Transverse colon (tissue), 4 donors: ENCODE measurements around the gene CKM. TPM values are rescaled to one million over a fixed set of nuclear protein-coding genes. Genes with fewer than 3 reads are reported as not detected.
"Not testable (repeated sequence)": the region's sequence is repeated elsewhere in the genome, so short reads cannot be mapped to it uniquely, and the experiment has no call there.

Experiments used
- DNase-seq: peaks from one replicate; pipeline ENCODE4 v3.0.0-alpha.2; 2019
- H3K27ac ChIP-seq, 4 donors: fragments of 200-600 bp; sonication (generic); 2 replicates each; pipeline ENCODE4 v1.5.1; 2016 to 2018; ENCODE audit warnings: inconsistent platforms in 4 of 4
- H3K27me3 ChIP-seq: fragments of 200-600 bp; sonication (generic); 2 replicates; pipeline ENCODE4 v1.5.1; 2017; ENCODE audit warnings: inconsistent platforms
- H3K36me3 ChIP-seq, 4 donors: fragments of 200-600 bp; sonication (generic); 2 replicates each; pipeline ENCODE4 v1.5.1; 2017 to 2019; ENCODE audit warnings: inconsistent platforms in 4 of 4
- H3K4me1 ChIP-seq, 4 donors: fragments of 200-600 bp; sonication (generic); 2 replicates each; pipeline ENCODE4 v1.5.1; 2017 to 2020; ENCODE audit warnings: inconsistent platforms in 4 of 4
- H3K4me3 ChIP-seq, 4 donors: fragments of 200-600 bp; sonication (generic); 1 replicate in 1 of 4; 2 replicates in 3 of 4; pipeline versions ENCODE4 v1.5.1 to v1.6.1; 2017 to 2019; ENCODE audit warnings: inconsistent platforms in 4 of 4
- H3K9me3 ChIP-seq, 2 donors: fragments of 200-600 bp; sonication (generic); 2 replicates each; pipeline ENCODE4 v1.5.1; 2017 to 2019; ENCODE audit warnings: inconsistent platforms in 2 of 2
- EP300 ChIP-seq: sonication (generic); formaldehyde crosslinking; IDR thresholded peaks from one replicate; pipeline ENCODE4 v1.6.1; 2017; ENCODE audit warnings: antibody characterized with exemption, low read depth
- POLR2A ChIP-seq: fragments of 450-650 bp; IDR thresholded peaks from one replicate; pipeline ENCODE4 v1.6.1; 2016; ENCODE audit warnings: antibody characterized with exemption, mild to moderate bottlenecking, moderate library complexity
- POLR2AphosphoS5 ChIP-seq, 3 donors: sonication (generic); formaldehyde crosslinking; IDR thresholded peaks; one replicate each; pipeline ENCODE4 v1.6.1; 2016; ENCODE audit warnings: antibody characterized with exemption in 3 of 3
- WGBS, 2 donors: methylation state at CpG; one replicate each; pipeline ENCODE4 v1.1.5; 2018; ENCODE audit warnings: low coverage in 1 of 2; 5-methylcytosine and 5-hydroxymethylcytosine counted together
- in situ Hi-C, 4 donors: fragments of 200-750 bp; cut with MboI; loops; one replicate each; pipeline versions ENCODE4 v1.15.0 to v1.15.1; 2017; ENCODE audit warnings: low sequenced_read_pairs in 3 of 4, low pct_ligation_motif_present in 1 of 4, low pct_unique_long_range_greater_than_20kb in 1 of 4
- intact Hi-C: fragments of 100-400 bp; cut with DNase I; formaldehyde crosslinking; loops from one replicate; pipeline ENCODE4 v1.15.1; 2023; ENCODE audit warnings: low total_unique reads
- total RNA-seq, 4 donors: library from RNA; depleted of rRNA; stranded (reverse); fragments of >200 nt; gene quantifications; one replicate each; pipeline ENCODE4 v1.1.0, GENCODE V29; 2016
- TF ChIP-seq, protein P1 (sequence below), 5 experiments: fragments of 200-600 bp in 3 of 5; fragments of 450-650 bp in 2 of 5; sonication (generic) in 3 of 5; IDR thresholded peaks; 1 replicate in 2 of 5; 2 replicates in 3 of 5; pipeline ENCODE4 v1.5.1; 2016 to 2017; ENCODE audit warnings: antibody characterized with exemption in 5 of 5, inconsistent platforms in 3 of 5, mild to moderate bottlenecking in 2 of 5, moderate library complexity in 1 of 5

The CKM gene
- total RNA-seq, 4 donors from 2014 or later = 4.0 to 32.2 (median 27.9) TPM; not detected in 1

DNA sequence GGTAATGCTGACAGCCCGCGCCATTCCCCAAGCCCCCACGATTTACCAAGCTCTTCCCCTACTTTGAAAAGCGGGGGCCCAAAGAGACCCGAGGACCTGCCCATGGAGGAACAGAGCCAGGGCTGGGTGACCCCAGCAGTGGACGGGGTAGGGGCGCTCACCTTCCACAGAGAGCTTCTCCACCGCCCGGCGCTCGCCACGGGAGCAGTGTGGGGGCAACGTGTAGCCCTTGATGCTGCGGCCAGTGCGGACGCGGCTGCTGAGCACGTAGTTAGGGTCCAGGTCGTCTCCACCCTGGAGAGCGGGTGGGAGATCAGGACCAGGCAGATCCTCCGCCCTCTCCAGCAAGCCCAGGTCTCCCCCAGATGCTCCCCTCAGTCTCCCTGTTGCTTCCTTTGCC, 7.4 kb downstream of the CKM start:
- TF ChIP-seq EP300 (no peak), POLR2AphosphoS5 (IDR thresholded peaks at IDR 0.05) (no peak), POLR2A (no peak)
- TF ChIP-seq, protein P1, sequence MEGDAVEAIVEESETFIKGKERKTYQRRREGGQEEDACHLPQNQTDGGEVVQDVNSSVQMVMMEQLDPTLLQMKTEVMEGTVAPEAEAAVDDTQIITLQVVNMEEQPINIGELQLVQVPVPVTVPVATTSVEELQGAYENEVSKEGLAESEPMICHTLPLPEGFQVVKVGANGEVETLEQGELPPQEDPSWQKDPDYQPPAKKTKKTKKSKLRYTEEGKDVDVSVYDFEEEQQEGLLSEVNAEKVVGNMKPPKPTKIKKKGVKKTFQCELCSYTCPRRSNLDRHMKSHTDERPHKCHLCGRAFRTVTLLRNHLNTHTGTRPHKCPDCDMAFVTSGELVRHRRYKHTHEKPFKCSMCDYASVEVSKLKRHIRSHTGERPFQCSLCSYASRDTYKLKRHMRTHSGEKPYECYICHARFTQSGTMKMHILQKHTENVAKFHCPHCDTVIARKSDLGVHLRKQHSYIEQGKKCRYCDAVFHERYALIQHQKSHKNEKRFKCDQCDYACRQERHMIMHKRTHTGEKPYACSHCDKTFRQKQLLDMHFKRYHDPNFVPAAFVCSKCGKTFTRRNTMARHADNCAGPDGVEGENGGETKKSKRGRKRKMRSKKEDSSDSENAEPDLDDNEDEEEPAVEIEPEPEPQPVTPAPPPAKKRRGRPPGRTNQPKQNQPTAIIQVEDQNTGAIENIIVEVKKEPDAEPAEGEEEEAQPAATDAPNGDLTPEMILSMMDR (IDR thresholded peaks at IDR 0.05) = no peak
- H3K27ac ChIP-seq = no peak overlapping the region
- no peaks in the 10 kb centered on the region for H3K36me3 ChIP-seq
- no peak for DNase-seq
- 60 to 66% methylated on average over 1 to 21 of the region's 21 CpGs for WGBS, 2 donors
- peaks cover 21% of the 10 kb centered on the region for H3K27me3 ChIP-seq
- intact Hi-C loops = no loop called here
- in situ Hi-C loops = no loop called here
- no peaks in the 10 kb centered on the region for H3K4me1 ChIP-seq
- H3K4me3 ChIP-seq = no peak overlapping the region
- no peaks in the 10 kb centered on the region for H3K9me3 ChIP-seq

DNA sequence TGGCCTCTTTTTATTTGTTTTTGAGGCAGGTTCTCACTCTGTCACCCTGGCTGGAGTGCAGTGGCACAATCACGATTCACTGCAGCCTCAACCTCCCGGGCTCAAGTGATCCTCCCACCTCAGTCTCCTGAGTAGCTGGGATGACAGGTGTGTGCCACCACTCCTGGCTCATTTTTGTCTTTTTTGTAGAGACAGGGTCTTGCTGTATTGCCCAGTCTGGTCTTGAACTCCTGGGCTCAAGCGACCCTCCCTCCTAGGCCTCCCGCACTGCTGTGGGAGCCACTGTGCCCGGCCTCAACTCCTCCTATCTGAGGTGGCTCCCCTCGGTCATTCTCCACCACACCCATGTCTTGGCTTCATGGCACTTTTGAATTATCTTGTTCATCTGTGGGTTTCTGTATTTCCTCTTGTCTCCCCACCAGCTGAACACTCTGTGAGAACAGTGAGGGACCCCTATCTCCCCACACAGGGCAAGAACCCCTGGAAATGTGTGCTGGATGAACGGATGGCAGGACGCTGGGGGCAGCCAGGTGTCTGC, 7.9 kb downstream of the CKM start:
- 63% methylated on average over 8 of the region's 8 CpGs; no CpG with 5 or more reads in 1 of the 2 donors for WGBS, 2 donors
- TF ChIP-seq, protein P1 (IDR thresholded peaks at IDR 0.05) = no peak
- no peak for TF ChIP-seq EP300
- TF ChIP-seq POLR2A = no peak
- TF ChIP-seq POLR2AphosphoS5 (IDR thresholded peaks at IDR 0.05) = no peak
- in situ Hi-C loops = no loop called here
- Histone ChIP-seq H3K4me1 (no peaks in the 10 kb centered on the region), H3K27me3 (peaks cover 21% of the 10 kb centered on the region), H3K9me3 (no peaks in the 10 kb centered on the region), H3K4me3 (no peak overlapping the region), H3K27ac (no peak overlapping the region), H3K36me3 (no peaks in the 10 kb centered on the region)
- intact Hi-C loops = no loop called here
- no peak for DNase-seq

DNA sequence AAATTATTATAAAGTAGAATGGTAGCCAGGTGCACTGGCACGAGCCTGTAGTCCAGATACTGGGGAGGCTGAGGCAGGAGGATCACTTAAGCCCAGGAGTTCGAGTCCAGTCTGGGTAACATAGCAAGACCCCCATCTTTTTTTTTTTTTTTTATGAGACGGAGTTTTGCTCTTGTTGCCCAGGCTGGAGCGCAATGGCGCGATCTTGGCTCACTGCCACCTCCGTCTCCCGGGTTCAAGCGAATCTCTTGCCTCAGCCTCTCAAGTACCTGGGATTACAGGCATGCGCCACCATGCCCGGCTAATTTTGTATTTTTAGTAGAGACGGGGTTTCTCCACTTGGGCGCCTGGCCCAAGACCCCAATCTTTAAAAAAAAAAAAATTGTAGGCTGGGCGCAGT, 10.4 kb downstream of the CKM start:
- H3K27me3 ChIP-seq = peaks cover 14% of the 10 kb centered on the region
- H3K36me3 ChIP-seq, H3K4me3 ChIP-seq, intact Hi-C loops, H3K9me3 ChIP-seq, H3K27ac ChIP-seq, H3K4me1 ChIP-seq, DNase-seq, in situ Hi-C loops: not testable (repeated sequence)
- WGBS, 2 donors = 91% methylated on average over 14 of the region's 14 CpGs; no CpG with 5 or more reads in 1 of the 2 donors

DNA sequence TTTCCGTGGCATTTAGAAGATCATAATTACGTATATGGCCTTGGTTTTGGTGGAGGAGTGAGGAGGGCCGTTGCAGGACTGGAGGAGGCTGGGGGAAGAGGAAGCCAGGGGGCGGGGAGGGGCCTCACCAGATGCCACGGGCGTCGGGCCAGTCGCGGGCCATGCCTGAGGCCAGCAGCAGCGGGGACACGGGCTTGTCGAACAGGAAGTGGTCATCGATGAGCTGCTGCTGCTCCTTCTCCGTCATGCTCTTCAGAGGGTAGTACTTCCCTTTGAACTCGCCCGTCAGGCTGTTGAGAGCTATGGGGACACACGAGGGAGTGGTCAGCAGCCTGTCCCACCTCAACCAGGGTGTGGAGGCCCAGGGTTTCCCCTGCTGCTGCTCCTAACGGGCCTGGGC, 11.1 kb downstream of the CKM start:
- no peaks in the 10 kb centered on the region for H3K4me1 ChIP-seq
- no peaks in the 10 kb centered on the region for H3K36me3 ChIP-seq

DNA sequence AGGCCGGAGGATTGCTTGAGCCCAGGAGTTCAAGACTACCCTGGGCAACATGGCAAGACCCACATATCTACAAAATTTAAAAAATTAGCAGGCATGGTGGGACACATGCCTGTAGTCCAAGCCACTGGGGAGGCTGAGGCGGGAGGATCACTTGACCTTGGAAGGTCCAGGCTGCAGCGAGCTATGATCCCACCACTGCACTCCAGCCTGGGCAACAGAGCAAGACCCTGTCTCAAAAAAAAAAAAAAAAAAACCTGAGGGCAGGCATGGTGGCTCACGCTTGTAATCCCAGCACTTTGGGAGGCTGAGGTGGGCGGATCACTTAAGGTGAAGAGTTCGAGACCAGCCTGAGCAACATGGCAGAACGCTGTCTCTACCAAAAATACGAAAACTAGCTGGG, 13.4 kb downstream of the CKM start:
- H3K4me1 ChIP-seq, in situ Hi-C loops, intact Hi-C loops, DNase-seq, H3K27me3 ChIP-seq, H3K36me3 ChIP-seq, H3K27ac ChIP-seq, H3K4me3 ChIP-seq, H3K9me3 ChIP-seq: not testable (repeated sequence)
- 92 to 94% methylated on average over 5 to 8 of the region's 8 CpGs for WGBS, 2 donors

More for the DNA sequence above, 11.1 kb downstream of the CKM start:
- H3K27ac ChIP-seq = no peak overlapping the region
- H3K27me3 ChIP-seq = peaks cover 8% of the 10 kb centered on the region
- H3K4me3 ChIP-seq = no peak overlapping the region
- no peaks in the 10 kb centered on the region for H3K9me3 ChIP-seq
- in situ Hi-C loops (no loop called here), intact Hi-C loops (no loop called here)
- TF ChIP-seq POLR2AphosphoS5 (IDR thresholded peaks at IDR 0.05) (no peak), EP300 (no peak)
- TF ChIP-seq, protein P1 (IDR thresholded peaks at IDR 0.05) = no peak
- no peak for DNase-seq
- 37% methylated on average over 14 of the region's 18 CpGs; no CpG with 5 or more reads in 1 of the 2 donors for WGBS, 2 donors
